Measurements from ENCODE around the gene AGAP1. TPM values are rescaled to one million over a fixed set of nuclear protein-coding genes. Genes with fewer than 3 reads are reported as not detected.

Gene AGAP1
- total and polyA plus RNA-seq, 11 donors, result 5.9 to 21.6 (median 18.9) TPM

GRCh38 chr2:235535423-235536130, 41.7 kb downstream of the AGAP1 start:
- ATAC-seq, result no peak
- Histone ChIP-seq H3K4me1 (peaks cover 0 to 7% (median 0%) of the 10 kb centered on the region in 12 donors), H3K9me3 (peaks cover 0 to under 1% (median 0%) of the 10 kb centered on the region in 12 donors), H3K27ac (no peak overlapping the region), H3K4me3 (no peak overlapping the region), H3K36me3 (no peaks in the 10 kb centered on the region), H3K27me3 (no peaks in the 10 kb centered on the region)
- TF ChIP-seq POLR2A (IDR thresholded peaks at IDR 0.05), result no peak
- no peak for TF ChIP-seq CTCF (IDR thresholded peaks at IDR 0.05)
- 90 to 94% (median 93%) methylated on average over 24 to 25 of the region's 25 CpGs for WGBS, 4 donors
- DNase-seq, result peak in 1 of 5 donors; percentile 28
- intact Hi-C loops (cut with DNase I), result no loop called here

- Histone ChIP-seq H3K4me1 (peaks cover 0 to 7% (median 0%) of the 10 kb centered on the region in 12 donors), H3K36me3 (no peaks in the 10 kb centered on the region), H3K4me3 (no peak overlapping the region), H3K9me3 (no peaks in the 10 kb centered on the region), H3K27ac (no peak overlapping the region), H3K27me3 (no peaks in the 10 kb centered on the region)
- WGBS, 4 donors, result 95 to 97% (median 96%) methylated on average over 11 of the region's 11 CpGs
- ATAC-seq (no peak), DNase-seq (peak in 1 of 5 donors; percentile 28)
- no peak for TF ChIP-seq POLR2A (IDR thresholded peaks at IDR 0.05)
- TF ChIP-seq CTCF (IDR thresholded peaks at IDR 0.05), result no peak
- intact Hi-C loops (cut with DNase I), result no loop called here
Observed at GRCh38 chr2:235536711-235537110, 42.9 kb downstream of the AGAP1 start.

- Histone ChIP-seq H3K36me3 (no peaks in the 10 kb centered on the region), H3K4me3 (no peak overlapping the region), H3K4me1 (peaks cover 0 to 7% (median 0%) of the 10 kb centered on the region in 12 donors), H3K9me3 (no peaks in the 10 kb centered on the region), H3K27ac (no peak overlapping the region), H3K27me3 (no peaks in the 10 kb centered on the region)
- ATAC-seq (no peak), DNase-seq (no peak)
- WGBS, 4 donors, result 94 to 96% (median 95%) methylated on average over 7 of the region's 7 CpGs
- intact Hi-C loops (cut with DNase I), result no loop called here
- no peak for TF ChIP-seq CTCF (IDR thresholded peaks at IDR 0.05)
- no peak for TF ChIP-seq POLR2A (IDR thresholded peaks at IDR 0.05)
Observed at GRCh38 chr2:235537186-235537585, 43.3 kb downstream of the AGAP1 start.

- no peaks in the 10 kb centered on the region for H3K9me3 ChIP-seq
Observed at GRCh38 chr2:235537587-235537986, 43.7 kb downstream of the AGAP1 start.

More at GRCh38 chr2:235537587-235537986, 43.7 kb downstream of the AGAP1 start:
- Histone ChIP-seq H3K4me3 (no peak overlapping the region), H3K27me3 (no peaks in the 10 kb centered on the region), H3K36me3 (no peaks in the 10 kb centered on the region), H3K4me1 (peaks cover 0 to 9% (median 0%) of the 10 kb centered on the region in 12 donors), H3K27ac (no peak overlapping the region)
- intact Hi-C loops (cut with DNase I), result no loop called here
- no peak for ATAC-seq
- no peak for DNase-seq
- TF ChIP-seq CTCF (IDR thresholded peaks at IDR 0.05) (no peak), POLR2A (IDR thresholded peaks at IDR 0.05) (no peak)
- 63 to 69% (median 66%) methylated on average over 5 of the region's 5 CpGs for WGBS, 4 donors

Measured in heart left ventricle (tissue), 16 donors.